ENCODE results near the gene TMX3.

TMX3 gene

DNA sequence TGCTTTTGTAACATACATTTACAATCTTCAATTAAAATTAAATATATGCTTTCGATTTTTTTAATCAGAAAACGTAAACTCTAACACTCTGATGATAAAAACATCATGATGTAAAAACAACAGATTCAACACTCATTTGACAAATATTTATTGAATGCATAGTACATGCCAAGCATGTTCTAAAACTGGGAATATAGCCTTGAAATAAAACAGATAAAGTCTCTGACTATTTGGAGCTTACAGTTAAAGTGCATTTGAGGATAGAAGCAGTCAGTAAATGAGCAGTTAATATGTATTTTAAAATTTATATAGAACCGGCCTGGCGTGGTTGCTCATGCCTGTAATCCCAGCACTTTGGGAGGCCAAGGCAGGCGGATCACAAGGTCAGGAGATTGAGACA, 47.8 kb downstream of the TMX3 start:
- no peaks in the 10 kb centered on the region for H3K27me3 ChIP-seq (ENCODE audit: control insufficient read depth in 1 of 2, insufficient read depth in 2 of 2, low read length in 2 of 2)
- H3K9ac ChIP-seq (ENCODE audit: low read length in 2 of 2) = no peak overlapping the region
- H3K27ac ChIP-seq (ENCODE audit: low read length) = no peak overlapping the region
- H3K36me3 ChIP-seq (ENCODE audit: control insufficient read depth in 2 of 2, insufficient read depth in 2 of 2, low read length in 2 of 2) = no peaks in the 10 kb centered on the region
- no peak overlapping the region for H3K4me3 ChIP-seq (ENCODE audit: low read length in 2 of 2)
- no peaks in the 10 kb centered on the region for H3K9me3 ChIP-seq (ENCODE audit: control insufficient read depth in 2 of 2, low read length in 2 of 2)
- H3K4me1 ChIP-seq (ENCODE audit: control insufficient read depth, insufficient read depth, low read length) = no peaks in the 10 kb centered on the region

DNA sequence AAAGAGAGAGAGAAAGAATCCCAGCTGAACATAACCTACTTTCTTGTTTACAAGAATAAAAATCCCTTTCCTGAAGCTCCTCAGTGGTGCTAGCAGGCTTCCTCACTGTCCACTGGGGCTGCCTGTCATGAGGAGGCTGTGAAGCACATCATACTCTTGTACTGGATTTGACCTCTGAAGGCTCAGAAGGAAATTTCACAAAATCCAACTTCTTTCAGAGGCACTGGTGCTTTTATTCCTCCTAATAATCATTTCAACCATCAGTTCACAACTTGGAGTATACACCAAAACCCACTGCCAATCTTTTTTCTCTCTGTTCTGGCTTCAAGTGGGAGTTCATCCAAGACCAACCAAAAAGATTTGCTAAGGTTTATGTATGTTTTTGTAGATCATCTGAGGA, 48.5 kb downstream of the TMX3 start:
- H3K4me3 ChIP-seq (ENCODE audit: low read length in 2 of 2) = no peak overlapping the region
- H3K4me1 ChIP-seq (ENCODE audit: control insufficient read depth, insufficient read depth, low read length) = no peaks in the 10 kb centered on the region
- no peaks in the 10 kb centered on the region for H3K36me3 ChIP-seq (ENCODE audit: control insufficient read depth in 2 of 2, insufficient read depth in 2 of 2, low read length in 2 of 2)
- H3K9ac ChIP-seq (ENCODE audit: low read length in 2 of 2) = no peak overlapping the region
- no peak overlapping the region for H3K27ac ChIP-seq (ENCODE audit: low read length)
- no peaks in the 10 kb centered on the region for H3K9me3 ChIP-seq (ENCODE audit: control insufficient read depth in 2 of 2, low read length in 2 of 2)
- H3K27me3 ChIP-seq (ENCODE audit: control insufficient read depth in 1 of 2, insufficient read depth in 2 of 2, low read length in 2 of 2) = no peaks in the 10 kb centered on the region

DNA sequence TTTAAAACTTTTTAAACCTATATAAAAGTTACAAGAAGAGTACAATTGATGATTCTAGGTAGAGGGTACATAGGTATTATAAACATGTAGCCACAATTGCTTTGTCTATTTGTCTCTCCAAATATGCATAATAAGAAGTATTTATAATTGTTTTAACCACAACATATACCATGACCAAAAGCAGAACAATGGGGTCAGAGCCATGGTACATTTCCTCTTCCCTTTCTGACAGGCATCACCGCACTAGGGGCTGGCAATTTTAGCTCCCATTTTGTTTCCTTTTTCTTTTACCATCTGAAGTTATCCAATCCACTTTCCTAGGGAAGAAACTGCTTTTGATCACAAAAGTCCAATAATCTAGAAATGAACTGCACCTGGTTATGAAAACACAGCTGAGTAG, 49.3 kb downstream of the TMX3 start:
- Histone ChIP-seq H3K9me3 (ENCODE audit: control insufficient read depth in 2 of 2, low read length in 2 of 2) (no peaks in the 10 kb centered on the region), H3K4me1 (ENCODE audit: control insufficient read depth, insufficient read depth, low read length) (no peaks in the 10 kb centered on the region), H3K4me3 (ENCODE audit: low read length in 2 of 2) (no peak overlapping the region), H3K9ac (ENCODE audit: low read length in 2 of 2) (no peak overlapping the region), H3K27me3 (ENCODE audit: control insufficient read depth in 1 of 2, insufficient read depth in 2 of 2, low read length in 2 of 2) (no peaks in the 10 kb centered on the region), H3K36me3 (ENCODE audit: control insufficient read depth in 2 of 2, insufficient read depth in 2 of 2, low read length in 2 of 2) (no peaks in the 10 kb centered on the region), H3K27ac (ENCODE audit: low read length) (no peak overlapping the region)

DNA sequence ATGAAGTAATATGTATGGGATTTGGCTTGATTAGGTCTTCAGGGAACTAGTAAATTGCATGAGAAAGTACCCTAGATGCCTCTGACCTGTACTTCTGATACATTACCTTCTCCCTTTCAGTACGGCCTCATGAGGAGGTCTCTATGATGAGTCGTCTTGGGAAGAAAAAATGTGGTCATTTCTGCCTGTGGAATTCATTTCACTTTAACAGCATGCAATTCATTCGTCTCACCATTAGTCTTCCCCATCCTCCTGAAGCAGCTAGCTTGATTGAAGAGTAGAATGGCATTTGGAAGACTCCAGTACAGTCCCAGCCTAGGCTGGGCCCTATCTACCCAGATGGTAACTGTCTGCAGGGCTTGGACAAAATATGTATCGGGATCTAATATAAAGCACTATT, 52.2 kb downstream of the TMX3 start:
- H3K9ac ChIP-seq (ENCODE audit: low read length in 2 of 2) = no peak overlapping the region
- H3K4me3 ChIP-seq (ENCODE audit: low read length in 2 of 2) = no peak overlapping the region
- H3K27me3 ChIP-seq (ENCODE audit: control insufficient read depth in 1 of 2, insufficient read depth in 2 of 2, low read length in 2 of 2) = no peaks in the 10 kb centered on the region
- H3K4me1 ChIP-seq (ENCODE audit: control insufficient read depth, insufficient read depth, low read length) = no peaks in the 10 kb centered on the region
- H3K36me3 ChIP-seq (ENCODE audit: control insufficient read depth in 2 of 2, insufficient read depth in 2 of 2, low read length in 2 of 2) = no peaks in the 10 kb centered on the region
- H3K9me3 ChIP-seq (ENCODE audit: control insufficient read depth in 2 of 2, low read length in 2 of 2) = no peaks in the 10 kb centered on the region
- H3K27ac ChIP-seq (ENCODE audit: low read length) = no peak overlapping the region

DNA sequence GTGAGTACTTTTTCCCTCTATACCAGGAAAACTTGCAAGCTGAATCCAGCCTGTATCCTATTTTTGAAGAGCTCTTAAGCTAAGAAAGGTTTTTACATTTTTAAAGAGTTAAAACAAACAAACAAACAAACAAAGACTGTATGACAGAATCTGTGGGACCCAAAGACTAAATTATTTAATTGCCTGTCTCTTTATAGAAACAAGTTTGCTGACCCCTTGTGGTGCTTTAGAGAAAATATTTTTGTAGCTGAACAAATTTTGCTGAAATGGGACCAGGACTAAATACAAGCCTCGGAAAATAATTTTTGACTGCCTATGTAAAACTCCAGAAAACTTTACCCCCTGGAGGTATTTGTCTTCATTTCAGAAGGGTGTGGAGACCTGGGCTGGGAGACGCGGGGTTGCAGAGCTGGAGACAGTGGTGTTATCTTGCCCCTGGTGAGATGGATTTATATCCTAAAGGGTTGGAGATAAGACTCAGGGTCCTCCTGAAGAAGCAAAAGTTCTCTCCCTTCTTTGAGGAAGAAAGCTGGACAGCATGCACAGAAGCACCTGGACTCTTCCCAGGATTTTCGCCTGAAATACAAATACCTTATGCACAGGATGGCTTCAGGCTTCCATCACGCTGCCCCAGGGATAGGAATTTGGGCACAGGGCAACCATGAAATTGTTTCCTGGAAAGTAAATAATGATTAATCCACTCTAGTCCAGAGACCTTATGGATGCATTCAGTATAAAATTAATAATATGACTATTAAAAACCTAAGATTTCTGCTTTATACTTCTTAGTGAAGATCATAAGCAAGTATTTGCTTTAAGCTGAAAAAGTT, 54.3 kb downstream of the TMX3 start:
- Histone ChIP-seq H3K4me1 (ENCODE audit: control insufficient read depth, insufficient read depth, low read length) (no peaks in the 10 kb centered on the region), H3K27ac (ENCODE audit: low read length) (no peak overlapping the region), H3K27me3 (ENCODE audit: control insufficient read depth in 1 of 2, insufficient read depth in 2 of 2, low read length in 2 of 2) (no peaks in the 10 kb centered on the region), H3K9ac (ENCODE audit: low read length in 2 of 2) (no peak overlapping the region), H3K36me3 (ENCODE audit: control insufficient read depth in 2 of 2, insufficient read depth in 2 of 2, low read length in 2 of 2) (no peaks in the 10 kb centered on the region), H3K9me3 (ENCODE audit: control insufficient read depth in 2 of 2, low read length in 2 of 2) (no peaks in the 10 kb centered on the region), H3K4me3 (ENCODE audit: low read length in 2 of 2) (no peak overlapping the region)

DNA sequence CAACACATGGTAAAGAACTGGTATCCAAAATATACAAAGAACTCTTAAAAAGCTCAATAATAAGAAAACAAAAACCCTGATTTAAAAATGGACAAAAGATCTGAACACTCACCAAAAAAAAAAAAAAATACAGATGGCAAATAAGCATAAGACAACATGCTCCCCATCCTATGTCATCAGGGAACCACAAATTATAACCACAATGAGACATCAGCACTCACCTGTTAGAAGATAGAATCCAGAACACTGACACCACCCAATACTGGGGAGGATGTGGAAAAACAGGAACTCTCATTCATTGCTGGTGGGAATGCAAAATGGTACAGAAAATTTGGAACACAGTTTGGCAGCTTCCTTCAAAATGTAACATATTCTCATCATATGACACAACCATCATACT, 66.7 kb downstream of the TMX3 start:
- Histone ChIP-seq H3K27ac (ENCODE audit: low read length) (no peak overlapping the region), H3K9me3 (ENCODE audit: control insufficient read depth in 2 of 2, low read length in 2 of 2) (no peaks in the 10 kb centered on the region), H3K4me3 (ENCODE audit: low read length in 2 of 2) (no peak overlapping the region), H3K9ac (ENCODE audit: low read length in 2 of 2) (no peak overlapping the region), H3K4me1 (ENCODE audit: control insufficient read depth, insufficient read depth, low read length) (no peaks in the 10 kb centered on the region), H3K27me3 (ENCODE audit: control insufficient read depth in 1 of 2, insufficient read depth in 2 of 2, low read length in 2 of 2) (no peaks in the 10 kb centered on the region), H3K36me3 (ENCODE audit: control insufficient read depth in 2 of 2, insufficient read depth in 2 of 2, low read length in 2 of 2) (no peaks in the 10 kb centered on the region)

DNA sequence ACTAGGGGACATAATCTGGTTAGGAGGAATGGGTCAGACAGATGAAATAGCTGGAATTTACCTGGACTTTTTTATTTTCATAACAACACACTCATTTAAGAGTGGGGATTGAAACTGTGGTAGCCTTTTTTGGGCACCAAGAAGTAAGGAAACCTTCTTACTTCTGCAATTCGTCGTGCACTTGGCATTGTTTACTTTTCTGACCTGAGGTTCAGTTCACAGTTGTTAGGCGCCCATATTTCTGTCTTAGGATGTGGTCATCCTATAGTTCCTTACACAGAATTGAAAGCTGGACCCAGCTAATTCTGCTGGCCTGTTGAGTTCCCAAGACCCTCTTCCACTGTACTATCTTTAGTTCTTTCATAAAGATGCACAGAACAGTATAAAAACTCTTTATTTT, 72.9 kb downstream of the TMX3 start:
- H3K9me3 ChIP-seq (ENCODE audit: control insufficient read depth in 2 of 2, low read length in 2 of 2) = no peaks in the 10 kb centered on the region
- H3K9ac ChIP-seq (ENCODE audit: low read length in 2 of 2) = no peak overlapping the region
- no peaks in the 10 kb centered on the region for H3K36me3 ChIP-seq (ENCODE audit: control insufficient read depth in 2 of 2, insufficient read depth in 2 of 2, low read length in 2 of 2)
- no peaks in the 10 kb centered on the region for H3K4me1 ChIP-seq (ENCODE audit: control insufficient read depth, insufficient read depth, low read length)
- H3K27me3 ChIP-seq (ENCODE audit: control insufficient read depth in 1 of 2, insufficient read depth in 2 of 2, low read length in 2 of 2) = no peaks in the 10 kb centered on the region
- no peak overlapping the region for H3K4me3 ChIP-seq (ENCODE audit: low read length in 2 of 2)
- H3K27ac ChIP-seq (ENCODE audit: low read length) = no peak overlapping the region

DNA sequence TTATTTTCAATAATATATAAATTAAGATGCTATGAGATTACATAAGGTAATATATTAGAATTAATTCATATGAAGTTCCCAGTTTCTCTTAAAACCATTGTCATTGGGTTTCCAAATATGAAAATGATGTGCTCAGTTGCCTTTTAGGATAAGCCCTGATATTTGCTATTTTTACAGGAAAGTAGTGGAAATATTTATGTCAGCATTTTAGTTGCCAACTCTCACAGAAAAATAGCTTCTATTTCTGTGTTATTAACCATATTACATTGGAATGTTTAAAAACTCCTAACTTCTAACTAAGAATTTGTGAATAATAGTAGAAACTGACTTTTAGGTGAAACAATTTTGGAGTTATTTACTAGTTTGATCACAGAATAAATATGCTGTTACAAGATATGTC, 74.0 kb downstream of the TMX3 start:
- no peaks in the 10 kb centered on the region for H3K27me3 ChIP-seq (ENCODE audit: control insufficient read depth in 1 of 2, insufficient read depth in 2 of 2, low read length in 2 of 2)
- no peaks in the 10 kb centered on the region for H3K36me3 ChIP-seq (ENCODE audit: control insufficient read depth in 2 of 2, insufficient read depth in 2 of 2, low read length in 2 of 2)
- H3K4me3 ChIP-seq (ENCODE audit: low read length in 2 of 2) = no peak overlapping the region
- no peak overlapping the region for H3K9ac ChIP-seq (ENCODE audit: low read length in 2 of 2)
- H3K9me3 ChIP-seq (ENCODE audit: control insufficient read depth in 2 of 2, low read length in 2 of 2) = no peaks in the 10 kb centered on the region
- H3K4me1 ChIP-seq (ENCODE audit: control insufficient read depth, insufficient read depth, low read length) = no peaks in the 10 kb centered on the region
- H3K27ac ChIP-seq (ENCODE audit: low read length) = no peak overlapping the region

DNA sequence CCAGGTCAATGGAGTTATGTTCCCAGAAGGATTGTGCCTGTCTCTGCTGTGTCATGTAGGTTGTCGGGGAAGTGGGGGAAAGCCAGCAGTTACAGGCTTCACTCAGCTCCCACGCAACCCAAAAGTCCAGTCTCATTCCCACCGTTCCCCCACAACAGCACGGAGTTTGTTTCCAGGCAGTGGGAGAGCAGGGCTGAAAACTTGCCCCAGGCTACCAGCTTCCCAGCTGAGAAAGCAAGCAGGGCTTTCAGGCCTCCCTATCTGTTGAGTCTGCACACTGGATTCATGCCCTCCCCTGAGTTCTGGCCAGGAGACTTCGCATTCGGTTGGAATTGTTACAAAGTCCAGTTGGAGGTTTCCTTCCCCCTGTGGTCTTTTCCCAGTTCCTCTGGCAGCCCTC, 76.3 kb downstream of the TMX3 start:
- H3K36me3 ChIP-seq (ENCODE audit: control insufficient read depth in 2 of 2, insufficient read depth in 2 of 2, low read length in 2 of 2) = no peaks in the 10 kb centered on the region
- no peak overlapping the region for H3K4me3 ChIP-seq (ENCODE audit: low read length in 2 of 2)
- H3K27ac ChIP-seq (ENCODE audit: low read length) = no peak overlapping the region
- no peaks in the 10 kb centered on the region for H3K4me1 ChIP-seq (ENCODE audit: control insufficient read depth, insufficient read depth, low read length)
- H3K27me3 ChIP-seq (ENCODE audit: control insufficient read depth in 1 of 2, insufficient read depth in 2 of 2, low read length in 2 of 2) = no peaks in the 10 kb centered on the region
- no peaks in the 10 kb centered on the region for H3K9me3 ChIP-seq (ENCODE audit: control insufficient read depth in 2 of 2, low read length in 2 of 2)
- H3K9ac ChIP-seq (ENCODE audit: low read length in 2 of 2) = no peak overlapping the region

DNA sequence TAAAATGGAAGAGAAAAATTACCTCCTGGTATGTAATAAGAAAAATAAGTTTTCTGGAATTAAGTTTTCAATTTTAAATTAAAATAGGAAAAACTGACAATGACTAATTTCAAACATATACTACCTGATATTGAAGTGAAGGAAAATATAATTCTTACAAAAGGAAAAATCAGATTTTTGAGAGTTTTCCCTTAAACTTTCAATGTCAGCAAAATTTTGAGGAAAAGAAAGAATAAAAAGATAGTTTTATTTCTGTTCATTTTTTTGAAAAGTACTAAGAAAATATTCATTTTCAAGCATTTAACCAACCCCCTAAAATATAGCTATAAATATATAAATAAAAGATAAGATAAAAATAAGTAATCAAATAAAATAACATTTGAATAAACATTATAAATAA, 87.1 kb downstream of the TMX3 start:
- Histone ChIP-seq H3K27ac (ENCODE audit: low read length) (no peak overlapping the region), H3K27me3 (ENCODE audit: control insufficient read depth in 1 of 2, insufficient read depth in 2 of 2, low read length in 2 of 2) (no peaks in the 10 kb centered on the region), H3K9me3 (ENCODE audit: control insufficient read depth in 2 of 2, low read length in 2 of 2) (no peaks in the 10 kb centered on the region), H3K4me3 (ENCODE audit: low read length in 2 of 2) (no peak overlapping the region), H3K4me1 (ENCODE audit: control insufficient read depth, insufficient read depth, low read length) (no peaks in the 10 kb centered on the region), H3K36me3 (ENCODE audit: control insufficient read depth in 2 of 2, insufficient read depth in 2 of 2, low read length in 2 of 2) (no peaks in the 10 kb centered on the region), H3K9ac (ENCODE audit: low read length in 2 of 2) (no peak overlapping the region)

Measured in stomach smooth muscle (tissue), 2 donors.